Peyer's patch (tissue), 4 donors: ENCODE data around the gene MAN1B1.

Experiments used
- CTCF ChIP-seq, 6 experiments: fragments of 450-650 bp in 4 of 6; fragments of 200-600 bp in 2 of 6; sonication (generic) in 1 of 6; IDR thresholded peaks; one replicate each; pipeline ENCODE4 v1.5.1; 2017 to 2019; ENCODE audit warnings: antibody characterized with exemption in 6 of 6, mild to moderate bottlenecking in 3 of 6, moderate library complexity in 1 of 6
- POLR2A ChIP-seq, 2 donors: fragments of 450-650 bp; IDR thresholded peaks; one replicate each; pipeline ENCODE4 v1.5.1; 2017; ENCODE audit warnings: antibody characterized with exemption in 2 of 2, mild to moderate bottlenecking in 2 of 2, moderate library complexity in 2 of 2

GRCh38 chr9:137070906-137071275 is 15.9 kb upstream of the MAN1B1 start:
- TF ChIP-seq POLR2A (IDR thresholded peaks at IDR 0.05) = no peak
- peak in 2 of 6 experiments; percentile 11 to 18 for TF ChIP-seq CTCF (IDR thresholded peaks at IDR 0.05)
